Measurements from ENCODE around the gene HLA-G. TPM values are rescaled to one million over a fixed set of nuclear protein-coding genes. Genes with fewer than 3 reads are reported as not detected.
"Not testable (repeated sequence)": the region's sequence is repeated elsewhere in the genome, so short reads cannot be mapped to it uniquely, and the experiment has no call there.

HLA-G gene
- total RNA-seq, 1 experiment from 2014 or later: not detected

GRCh38 chr6:29875257-29875656 lies 47.6 kb downstream of the HLA-G start:
- Mint-ChIP-seq H3K9me3 (ENCODE audit: unreplicated experiment) (no peaks in the 10 kb centered on the region), H3K36me3 (ENCODE audit: insufficient read depth, unreplicated experiment) (no peaks in the 10 kb centered on the region), H3K4me3 (ENCODE audit: unreplicated experiment) (no peak overlapping the region), H3K27me3 (ENCODE audit: insufficient read depth, unreplicated experiment) (peaks cover 4% of the 10 kb centered on the region), H3K4me1 (ENCODE audit: insufficient read depth, unreplicated experiment) (no peaks in the 10 kb centered on the region), H3K27ac (ENCODE audit: low read depth, unreplicated experiment) (no peak overlapping the region)
- intact Hi-C loops (cut with micrococcal nuclease): no loop called here
- BruUV-seq (replicated peaks): no TSS peak
- ChIA-PET CTCF (no interaction called here), POLR2A (no interaction called here)
- no peak for TF ChIP-seq CTCF (IDR thresholded peaks at IDR 0.05; ENCODE audit: unreplicated experiment)
- DNase-seq (ENCODE audit: unreplicated experiment): no peak

DNA sequence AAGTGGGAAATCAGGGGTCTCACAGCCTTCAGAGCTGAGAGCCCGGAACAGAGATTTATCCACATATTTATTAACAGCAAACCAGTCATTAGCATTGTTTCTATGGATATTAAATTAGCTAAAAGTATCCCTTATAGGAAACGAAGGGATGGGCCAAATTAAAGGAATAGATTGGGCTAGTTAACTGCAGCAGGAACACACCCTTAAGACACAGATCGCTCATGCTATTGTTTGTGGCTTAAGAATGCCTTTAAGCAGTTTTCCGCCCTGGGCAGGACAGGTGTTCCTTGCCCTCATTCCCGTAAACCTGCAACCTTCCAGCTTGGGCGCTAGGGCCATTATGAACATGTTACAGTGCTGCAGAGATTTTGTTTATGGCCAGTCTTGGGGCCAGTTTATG lies 48.1 kb downstream of the HLA-G start:
- BruUV-seq (replicated peaks); H3K9me3 Mint-ChIP-seq (ENCODE audit: unreplicated experiment); CTCF ChIA-PET; H3K4me3 Mint-ChIP-seq (ENCODE audit: unreplicated experiment); H3K27me3 Mint-ChIP-seq (ENCODE audit: insufficient read depth, unreplicated experiment); intact Hi-C loops (cut with micrococcal nuclease); DNase-seq (ENCODE audit: unreplicated experiment); POLR2A ChIA-PET; H3K27ac Mint-ChIP-seq (ENCODE audit: low read depth, unreplicated experiment); H3K4me1 Mint-ChIP-seq (ENCODE audit: insufficient read depth, unreplicated experiment); H3K36me3 Mint-ChIP-seq (ENCODE audit: insufficient read depth, unreplicated experiment): not testable (repeated sequence)

Other genes with a start within 250 kb of the HLA-G start
- gene OR2H2, start 242.7 kb upstream of the HLA-G start, total RNA-seq (2022): not detected in 2 replicates
- gene GABBR1, start 194.6 kb upstream of the HLA-G start, total RNA-seq (2022): 38.8 and 43.9 TPM in 2 replicates
- not detected in 2 replicates for gene MOG, start 170.7 kb upstream of the HLA-G start, total RNA-seq (2022)
- gene ZFP57, start 146.7 kb upstream of the HLA-G start, total RNA-seq (2022): 0.23 TPM in 1 of 2 replicates, not detected in the other
- 16.9 and 28.5 TPM in 2 replicates for gene HLA-F, start 104.4 kb upstream of the HLA-G start, total RNA-seq (2022)
- 139 and 217 TPM in 2 replicates for gene HLA-A, start 114.7 kb downstream of the HLA-G start, total RNA-seq (2022)
- 60.9 and 68.3 TPM in 2 replicates for gene POLR1H, start 233.4 kb downstream of the HLA-G start, total RNA-seq (2022)
- gene PPP1R11, start 239.4 kb downstream of the HLA-G start, total RNA-seq (2022): 60.1 and 82.2 TPM in 2 replicates
- gene RNF39, start 247.9 kb downstream of the HLA-G start, total RNA-seq (2022): 2.3 and 3.6 TPM in 2 replicates